HG03039 (cell line): Measurements from ENCODE around the gene FKRP.

ENCODE experiments used
- ATAC-seq: cut with Tn5 transposase; IDR thresholded peaks from one replicate; pipeline ENCODE4 v1.9.1; 2021; ENCODE audit warnings: mild to moderate bottlenecking, moderate library complexity; ENCODE audit not compliant: unreplicated experiment

Gene FKRP

DNA sequence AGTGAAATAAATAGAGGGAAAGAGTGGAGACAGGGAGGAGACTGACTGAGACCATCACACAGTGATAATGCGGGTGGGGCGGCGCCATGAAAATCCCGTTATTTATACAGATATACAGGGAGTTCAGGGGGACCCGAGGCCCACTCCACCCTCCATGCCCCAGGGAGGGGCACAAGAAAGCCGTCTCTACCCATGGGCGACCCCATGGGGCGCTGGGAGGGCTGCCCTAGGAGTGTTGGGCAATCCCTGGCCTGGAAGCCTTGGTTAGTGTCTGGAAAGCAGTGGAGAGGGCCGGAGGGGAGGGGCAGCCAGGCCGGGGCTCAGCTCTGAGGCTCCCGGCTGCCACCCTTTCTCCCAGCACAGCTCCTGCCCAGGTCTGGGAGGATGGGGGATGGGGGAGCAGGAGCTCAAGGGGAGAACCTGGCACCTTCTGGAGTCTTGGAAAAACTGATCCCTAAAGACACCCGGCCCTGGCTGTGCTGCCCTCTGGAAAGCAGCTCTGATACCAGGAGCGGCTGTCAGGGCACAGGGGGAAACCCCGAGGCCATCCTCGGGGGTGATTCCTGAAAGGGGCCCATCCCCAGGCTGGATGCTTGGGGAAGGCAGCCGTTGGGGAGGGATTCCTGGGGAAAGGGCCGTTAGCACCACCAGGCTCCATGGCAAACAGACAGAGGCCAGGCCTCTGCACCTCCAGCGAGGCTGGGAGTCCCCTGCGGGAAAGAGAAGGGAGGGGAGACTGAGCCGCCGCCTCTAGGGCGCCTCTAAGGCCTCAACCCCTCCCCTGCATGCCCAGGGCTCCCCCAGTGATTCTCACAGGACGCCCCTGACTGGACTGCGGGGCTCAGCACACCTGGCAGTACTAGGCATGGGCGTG lies 26.0 kb upstream of the FKRP start:
- no peak for ATAC-seq

- no peak for ATAC-seq
Measured at GRCh38 chr19:46720503-46721239, 25.2 kb upstream of the FKRP start.

DNA sequence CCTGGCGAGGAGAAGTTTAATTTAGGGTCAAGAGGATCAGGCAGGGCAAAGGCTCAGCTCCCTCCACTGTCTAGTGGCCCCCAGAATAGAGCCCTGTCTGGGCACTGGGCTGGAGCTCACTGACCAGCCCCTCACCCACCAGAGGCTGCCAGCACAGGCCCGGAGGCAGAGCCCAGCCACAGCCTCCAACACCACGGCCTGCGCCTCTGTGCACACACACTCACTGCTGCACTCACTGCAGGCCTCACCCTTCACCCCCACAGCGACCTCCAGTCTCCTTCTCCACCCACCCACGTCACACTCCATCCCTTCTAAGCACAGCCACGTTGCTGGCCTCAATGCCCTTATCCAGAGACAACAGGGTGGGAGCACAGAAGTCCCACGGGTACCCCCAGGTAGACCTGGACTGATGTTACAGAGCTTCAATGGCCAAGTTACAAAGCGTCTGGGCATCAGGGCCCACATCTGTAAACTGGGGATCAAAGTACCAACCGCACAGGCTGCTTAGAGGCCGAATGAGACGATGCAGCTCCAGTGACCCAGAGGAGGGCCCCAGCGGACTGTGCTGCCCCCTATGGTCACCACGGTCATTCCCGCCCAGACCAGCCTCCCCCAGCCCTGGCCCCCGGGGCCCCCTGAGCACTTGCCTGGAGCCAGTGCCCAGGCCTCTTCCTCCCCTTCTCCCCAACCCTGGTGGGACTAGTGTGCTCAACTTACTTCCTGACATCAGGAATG lies 24.4 kb upstream of the FKRP start:
- ATAC-seq: no peak

DNA sequence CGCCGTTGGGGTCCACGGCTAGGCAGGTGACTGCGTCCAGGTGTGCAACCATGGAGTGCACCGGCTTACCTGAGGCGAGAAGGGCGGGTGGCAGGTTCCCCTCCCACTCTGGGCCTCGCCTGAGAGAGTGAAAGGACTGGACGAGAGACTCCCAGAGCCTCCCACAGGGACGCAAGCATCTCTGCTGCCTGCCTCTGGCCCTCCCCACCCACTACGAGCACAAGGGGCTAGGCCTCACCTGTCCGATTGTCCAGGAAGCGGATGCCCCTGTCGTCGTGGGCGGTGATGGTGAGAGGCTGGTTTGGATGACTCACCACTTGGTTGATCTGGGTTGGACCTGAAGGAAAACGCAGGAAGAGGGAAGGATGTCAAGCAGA lies 23.9 kb upstream of the FKRP start:
- no peak for ATAC-seq

DNA sequence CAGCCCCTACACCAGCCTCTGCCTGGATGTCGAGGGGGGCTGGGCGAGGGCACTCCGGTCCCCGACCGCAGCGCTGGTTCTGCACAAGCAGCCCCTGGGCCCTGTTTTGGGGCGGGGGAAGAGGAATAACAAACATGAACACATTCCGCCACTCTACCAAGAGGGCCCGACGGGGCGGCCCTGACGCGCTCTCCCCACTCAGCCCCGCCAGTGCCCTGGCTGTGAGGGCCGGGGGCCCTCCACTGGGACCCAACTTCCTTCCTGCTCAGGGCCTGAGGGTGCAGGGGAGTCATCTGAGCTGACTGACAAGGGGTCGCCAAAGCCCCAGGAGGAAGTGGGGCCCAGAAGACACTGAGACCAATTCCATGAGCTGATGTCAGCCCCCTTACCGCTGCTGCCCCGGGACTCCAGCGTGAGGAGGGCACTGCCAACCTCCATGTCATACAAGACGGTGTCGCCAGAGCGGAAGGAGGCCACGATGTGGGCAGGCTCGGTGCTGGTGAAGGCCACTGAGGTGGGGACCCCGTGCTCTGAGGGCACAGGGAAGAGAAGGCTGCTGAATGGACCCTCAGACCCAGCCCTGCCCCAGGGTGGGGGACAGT lies 23.3 kb upstream of the FKRP start:
- no peak for ATAC-seq

- no peak for ATAC-seq
Measured at GRCh38 chr19:46723023-46723461, 22.8 kb upstream of the FKRP start.

DNA sequence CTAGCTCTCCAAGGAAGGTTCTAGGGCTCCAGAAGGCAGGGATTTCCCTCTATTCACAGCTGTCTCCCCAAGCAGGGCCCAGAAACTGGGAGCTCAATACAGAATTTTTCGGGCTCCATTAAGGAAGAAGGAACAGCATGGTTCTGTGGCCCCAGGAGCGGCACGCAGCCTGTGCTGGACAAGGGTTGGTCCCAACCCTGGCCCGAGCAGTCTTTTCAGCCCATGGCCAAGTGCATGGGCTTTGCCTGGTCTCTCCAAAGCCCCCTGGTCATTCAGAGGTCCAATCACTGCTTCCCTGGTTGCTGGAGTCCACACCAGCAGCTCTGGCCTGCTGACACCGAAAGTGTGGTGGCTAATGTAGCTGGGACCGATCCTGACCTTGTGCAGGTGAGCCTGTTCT lies 22.4 kb upstream of the FKRP start:
- ATAC-seq: no peak

- no peak for ATAC-seq
Measured at GRCh38 chr19:46724468-46724867, 21.4 kb upstream of the FKRP start.

DNA sequence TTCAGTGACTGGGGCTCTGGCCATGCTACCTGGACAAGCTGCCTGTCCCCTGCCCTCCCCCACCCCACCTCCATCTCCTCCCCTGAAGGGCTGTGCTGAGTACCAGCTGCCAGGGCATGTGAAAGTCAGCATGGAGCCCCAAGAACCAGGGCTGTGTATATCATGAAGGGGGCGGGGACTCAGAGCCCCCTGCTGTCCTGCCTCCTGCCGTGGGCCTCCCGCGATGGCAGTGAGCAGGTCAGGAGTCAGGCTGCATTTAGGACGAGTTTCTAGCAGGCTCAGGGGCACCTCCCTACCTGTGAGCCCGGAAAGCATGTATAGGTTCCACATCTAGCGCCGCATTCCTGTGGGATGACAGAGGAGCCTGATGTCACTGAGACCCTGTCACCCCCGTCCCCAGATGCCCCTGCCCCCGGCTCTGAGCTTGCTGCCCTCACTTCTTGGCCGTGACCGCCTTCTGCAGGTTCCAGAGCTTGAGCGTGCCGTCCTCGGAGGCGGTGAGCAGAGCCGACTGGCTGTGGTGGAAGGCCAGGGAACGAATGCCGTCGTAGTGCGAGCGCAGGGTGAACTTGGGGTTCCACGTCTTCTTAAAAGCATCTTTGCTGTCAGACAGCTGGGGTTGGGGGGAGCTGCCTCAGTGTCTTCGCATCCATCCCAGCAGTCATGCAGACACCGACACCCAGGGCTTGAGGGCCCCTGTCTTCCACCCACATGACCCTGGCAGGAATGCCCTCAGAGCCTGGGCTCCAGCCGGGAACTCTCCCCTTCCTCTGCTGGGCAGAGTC lies 20.6 kb upstream of the FKRP start:
- no peak for ATAC-seq

- ATAC-seq: no peak
Measured at GRCh38 chr19:46725859-46726393, 19.9 kb upstream of the FKRP start.

GRCh38 chr19:46726551-46726950 lies 19.3 kb upstream of the FKRP start:
- no peak for ATAC-seq

GRCh38 chr19:46726971-46727501 lies 18.8 kb upstream of the FKRP start:
- ATAC-seq: no peak

- ATAC-seq: no peak
Measured at GRCh38 chr19:46727757-46728156, 18.1 kb upstream of the FKRP start.

DNA sequence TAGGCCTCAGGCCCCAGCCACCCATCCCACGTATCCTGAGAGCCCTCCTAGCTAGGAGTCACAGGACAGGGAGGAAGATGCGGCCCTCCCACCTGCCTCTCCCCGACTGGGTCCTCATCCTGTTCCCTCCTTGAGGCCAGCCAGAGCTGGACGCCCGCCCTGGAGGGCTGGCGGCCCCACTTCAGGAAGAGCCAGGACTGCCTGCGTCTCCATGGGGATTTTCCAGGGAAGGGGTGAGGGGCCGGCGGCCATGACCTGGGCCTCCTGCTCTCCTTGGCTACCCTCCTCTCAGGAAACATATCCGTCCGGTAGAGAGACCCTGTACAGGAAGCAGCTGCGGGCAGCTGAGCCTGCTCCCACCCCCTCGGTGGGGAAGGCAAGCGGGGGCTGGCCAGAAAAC lies 17.6 kb upstream of the FKRP start:
- no peak for ATAC-seq

GRCh38 chr19:46728693-46729339 lies 17.0 kb upstream of the FKRP start:
- no peak for ATAC-seq

GRCh38 chr19:46729696-46730095 lies 16.2 kb upstream of the FKRP start:
- ATAC-seq: no peak

GRCh38 chr19:46730187-46730586 lies 15.7 kb upstream of the FKRP start:
- no peak for ATAC-seq

DNA sequence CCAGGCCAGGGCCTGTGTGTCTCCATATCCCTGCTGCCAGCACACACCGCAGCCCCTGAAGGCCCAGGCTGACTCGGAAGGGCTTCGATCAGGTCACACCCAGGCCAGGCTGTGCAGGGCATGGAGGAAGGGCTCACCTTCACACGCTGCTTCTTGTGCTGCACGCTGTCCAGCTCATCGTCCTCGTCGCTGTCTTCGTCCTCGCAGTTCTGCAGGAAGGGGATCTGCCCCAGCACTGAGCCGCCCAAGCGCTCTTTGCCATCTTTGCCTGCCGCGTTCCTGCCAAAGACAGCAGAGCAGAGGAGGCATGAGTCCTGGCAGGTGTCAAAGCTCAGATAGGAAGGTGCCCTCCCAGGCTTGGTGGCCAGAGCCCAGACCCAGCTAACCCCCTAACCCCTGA lies 15.3 kb upstream of the FKRP start:
- no peak for ATAC-seq

GRCh38 chr19:46731007-46731501 lies 14.8 kb upstream of the FKRP start:
- no peak for ATAC-seq
